ENCODE results near the gene KDM4C.

KDM4C gene

DNA sequence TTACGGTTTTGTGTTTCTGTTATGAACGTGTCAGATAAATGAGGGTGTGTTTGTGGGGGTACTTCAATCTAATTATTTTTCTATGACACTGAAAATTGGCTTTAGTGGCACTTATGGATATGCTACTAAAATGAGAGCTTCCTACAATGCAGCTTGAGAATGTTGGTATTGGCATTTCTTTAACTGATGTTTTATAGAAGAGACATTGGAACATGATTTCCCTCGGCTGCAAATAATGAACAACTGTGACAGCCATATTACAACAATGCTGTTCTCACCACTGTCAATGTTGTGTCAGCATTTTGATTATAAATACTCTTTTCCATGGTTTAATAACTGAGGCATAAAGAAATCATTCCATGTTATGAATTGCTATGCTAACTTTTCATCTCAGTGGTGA lies 279.4 kb downstream of the KDM4C start:
- no peak for DNase-seq (ENCODE audit: low read depth in 2 of 2)

DNA sequence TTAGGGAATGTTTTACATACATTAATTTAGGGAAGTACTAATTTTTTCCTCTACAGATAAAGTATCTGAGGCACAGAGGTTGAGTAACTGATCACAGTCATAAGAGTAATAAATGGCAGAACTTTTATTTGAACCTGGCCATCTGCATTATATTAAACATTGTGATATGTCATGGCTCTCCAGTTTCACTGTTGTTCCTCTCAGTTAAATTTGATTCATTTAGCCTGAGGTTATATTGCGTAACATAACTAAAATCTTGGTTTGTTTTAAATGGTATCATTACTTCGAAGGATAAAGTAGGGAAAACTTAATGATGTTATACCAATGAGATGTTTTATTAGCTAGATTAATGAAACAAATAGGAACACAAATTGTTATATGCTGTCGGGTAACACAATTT lies 284.4 kb downstream of the KDM4C start:
- DNase-seq (ENCODE audit: low read depth in 2 of 2): no peak

DNA sequence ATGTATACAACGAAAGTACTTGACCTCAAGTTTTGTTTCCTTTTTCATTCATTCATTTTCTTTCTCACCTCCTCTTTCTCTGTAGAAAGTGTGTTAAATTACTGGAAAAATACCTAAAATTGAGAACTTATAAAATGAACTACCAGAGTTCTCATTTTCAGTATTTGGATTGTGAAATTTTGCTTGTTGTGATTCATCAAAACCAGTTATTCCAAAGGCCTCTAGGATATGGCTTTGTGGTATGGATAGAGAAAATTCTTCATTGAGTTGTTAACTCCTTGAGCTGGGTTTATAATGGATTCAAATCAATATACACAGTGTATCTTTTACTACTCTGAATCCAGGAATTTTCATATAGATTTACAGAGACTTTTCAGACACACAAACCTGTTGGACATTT lies 287.6 kb downstream of the KDM4C start:
- no peak for DNase-seq (ENCODE audit: low read depth in 2 of 2)

DNA sequence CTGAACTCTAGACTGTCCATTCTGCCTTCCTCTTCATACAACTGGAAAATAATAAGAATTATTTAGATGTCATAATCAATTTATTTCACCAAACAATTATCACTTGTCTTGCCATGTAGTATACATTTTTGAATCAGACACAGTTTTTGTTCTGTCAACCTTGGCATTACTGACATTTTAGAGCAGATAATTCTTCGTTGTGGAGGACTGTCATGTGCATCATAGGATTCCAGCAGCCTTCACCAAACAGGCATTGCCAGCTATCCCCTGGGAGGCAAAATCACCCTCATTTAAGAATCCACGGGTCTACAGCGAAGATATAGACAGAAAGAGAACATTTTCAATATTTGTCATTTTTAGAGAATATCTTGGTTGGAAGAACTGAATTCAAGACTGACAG lies 293.9 kb downstream of the KDM4C start:
- no peak for DNase-seq (ENCODE audit: low read depth in 2 of 2)

DNA sequence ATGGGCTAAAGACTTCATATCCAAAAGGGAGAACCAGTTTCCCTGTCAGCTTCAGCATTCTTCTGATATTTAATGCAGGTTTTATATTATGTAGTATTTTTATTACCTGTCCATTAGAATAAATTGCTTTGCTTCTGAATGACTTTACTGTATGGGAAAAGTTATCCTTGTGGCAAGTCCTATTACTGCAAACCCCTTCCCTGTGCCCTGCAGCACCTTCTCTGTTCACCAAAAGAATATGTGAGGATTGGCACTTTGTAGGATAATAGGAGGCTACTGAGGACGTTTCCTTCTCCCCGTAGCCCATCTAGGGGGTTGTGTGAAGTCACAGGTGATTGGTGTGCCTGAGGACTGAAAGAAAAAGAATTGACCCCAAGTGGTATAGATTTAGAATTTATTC lies 296.1 kb downstream of the KDM4C start:
- no peak for DNase-seq (ENCODE audit: low read depth in 2 of 2)

DNA sequence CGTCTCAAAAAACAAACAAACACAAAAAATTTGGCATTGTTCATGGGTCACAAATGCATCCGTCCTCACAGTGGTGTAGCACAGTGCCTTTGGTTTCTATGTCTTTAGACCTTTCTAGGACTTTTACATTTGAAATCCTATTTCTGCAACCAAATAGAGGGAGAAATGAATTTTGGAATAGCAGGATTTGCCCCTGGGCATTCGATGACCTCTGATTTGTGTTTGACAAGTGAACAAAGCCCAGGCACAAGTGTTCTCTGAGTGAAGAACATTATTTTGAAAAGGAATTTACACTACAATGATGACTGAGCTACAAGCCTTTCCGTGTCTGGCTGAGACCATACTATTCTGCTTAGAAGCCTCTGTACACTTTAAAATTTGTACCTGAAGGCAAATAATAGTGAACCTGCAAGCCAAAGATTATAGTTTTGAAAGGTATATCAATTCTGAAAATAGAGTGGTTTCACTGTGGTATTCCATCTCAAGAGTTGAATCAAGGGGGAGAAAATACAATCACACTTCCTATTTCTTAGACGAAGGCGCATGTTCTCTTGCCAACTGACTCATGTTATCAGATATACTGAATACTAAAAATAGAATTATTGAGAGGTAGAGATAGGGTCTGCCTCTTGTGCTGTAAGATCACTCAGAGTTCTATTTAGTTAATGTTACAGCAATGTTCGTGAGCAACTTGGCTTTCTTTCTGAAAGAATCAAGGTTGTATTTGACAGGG lies 297.6 kb downstream of the KDM4C start:
- DNase-seq (ENCODE audit: low read depth in 2 of 2): no peak

DNA sequence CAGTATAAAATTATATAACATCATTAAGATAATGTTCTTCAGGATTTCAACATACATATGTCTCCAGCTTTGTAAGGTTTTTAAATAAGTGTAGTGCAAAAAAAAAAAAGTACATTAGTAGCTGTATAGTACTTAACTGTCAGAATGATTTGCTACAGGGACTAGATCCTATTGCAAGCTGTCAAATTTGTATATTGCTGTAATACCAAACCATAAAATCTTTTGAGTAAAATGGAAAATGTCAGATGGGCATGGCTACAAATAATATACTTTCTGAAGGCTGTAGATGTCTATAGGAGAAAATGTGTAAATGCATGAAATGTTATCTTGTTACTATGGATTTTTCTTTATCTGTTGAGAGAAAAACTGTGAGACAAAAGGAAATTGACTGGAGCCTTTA lies 298.5 kb downstream of the KDM4C start:
- no peak for DNase-seq (ENCODE audit: low read depth in 2 of 2)

DNA sequence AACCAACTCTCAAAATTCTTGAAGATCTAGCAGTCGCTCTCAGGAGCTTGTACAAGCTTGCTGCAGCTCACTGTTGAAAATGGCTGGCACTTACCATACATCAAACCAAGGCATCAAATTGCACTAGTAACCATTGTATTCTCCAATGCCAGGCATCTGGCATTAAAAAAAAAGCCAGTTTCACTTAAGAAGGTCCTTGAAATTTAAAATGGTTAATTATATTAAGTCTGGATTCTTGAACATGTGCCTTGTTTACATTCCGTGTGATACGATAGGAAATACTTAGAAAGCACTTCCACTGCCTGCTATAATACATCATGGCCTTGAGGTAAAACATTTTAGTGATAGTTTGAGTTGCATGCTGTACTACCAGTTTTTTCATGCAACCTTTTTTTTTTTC lies 300.7 kb downstream of the KDM4C start:
- DNase-seq (ENCODE audit: low read depth in 2 of 2): no peak

DNA sequence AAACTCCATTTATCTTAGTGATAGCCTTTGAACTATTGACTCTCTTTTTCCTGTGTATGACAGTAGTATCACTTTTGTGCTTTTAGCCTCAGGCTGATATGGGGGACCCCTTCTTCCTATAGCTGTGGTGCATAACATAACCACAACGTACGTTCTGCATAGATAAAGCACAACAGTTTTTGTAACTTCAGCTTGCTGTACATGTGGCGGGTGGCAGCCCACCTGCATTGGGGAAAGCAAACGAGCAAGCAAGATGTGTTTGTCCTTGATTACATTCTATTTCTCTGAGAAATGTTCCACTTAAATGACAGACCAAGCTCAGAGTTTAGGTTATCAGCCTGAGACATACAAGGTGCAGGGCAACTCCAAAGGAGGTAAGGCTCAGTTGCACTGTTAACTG lies 309.4 kb downstream of the KDM4C start:
- DNase-seq (ENCODE audit: low read depth in 2 of 2): no peak

DNA sequence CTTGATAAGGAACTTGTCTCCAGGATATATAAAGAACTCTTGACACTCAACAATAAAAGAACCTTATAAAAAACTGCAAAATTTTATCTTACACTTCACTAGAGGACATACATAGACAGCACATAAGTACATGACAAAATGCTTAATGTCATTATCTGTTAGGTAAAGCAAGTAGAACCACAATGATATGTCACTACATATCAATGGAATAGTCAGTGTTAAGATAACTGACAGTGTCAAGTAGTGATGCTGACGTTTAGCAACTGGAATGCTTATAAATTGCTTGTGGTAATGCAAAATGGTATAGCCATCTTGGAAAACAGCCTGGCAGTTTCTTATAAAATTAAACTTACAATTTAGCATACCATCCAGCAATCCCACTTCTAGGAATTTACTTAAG lies 314.1 kb downstream of the KDM4C start:
- DNase-seq (ENCODE audit: low read depth in 2 of 2): no peak

DNA sequence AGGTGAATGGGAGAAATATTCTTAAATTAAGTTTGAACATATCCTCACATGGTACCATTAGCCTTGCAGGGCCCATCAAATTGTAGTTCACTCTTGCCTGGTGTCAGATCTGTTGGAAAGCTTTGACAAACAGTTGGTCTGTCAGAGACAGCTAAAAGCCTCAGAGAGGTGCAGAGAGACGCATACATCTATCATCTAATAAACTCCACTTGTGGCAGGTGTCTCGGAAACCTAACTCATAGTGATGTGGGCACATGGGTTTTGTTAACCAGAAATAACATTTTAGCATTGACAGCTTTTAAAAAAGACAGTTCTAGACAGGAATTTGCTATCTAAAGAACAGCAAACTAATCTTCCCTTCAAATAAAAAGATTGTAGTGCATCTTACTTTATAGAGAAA lies 315.9 kb downstream of the KDM4C start:
- no peak for DNase-seq (ENCODE audit: low read depth in 2 of 2)

DNA sequence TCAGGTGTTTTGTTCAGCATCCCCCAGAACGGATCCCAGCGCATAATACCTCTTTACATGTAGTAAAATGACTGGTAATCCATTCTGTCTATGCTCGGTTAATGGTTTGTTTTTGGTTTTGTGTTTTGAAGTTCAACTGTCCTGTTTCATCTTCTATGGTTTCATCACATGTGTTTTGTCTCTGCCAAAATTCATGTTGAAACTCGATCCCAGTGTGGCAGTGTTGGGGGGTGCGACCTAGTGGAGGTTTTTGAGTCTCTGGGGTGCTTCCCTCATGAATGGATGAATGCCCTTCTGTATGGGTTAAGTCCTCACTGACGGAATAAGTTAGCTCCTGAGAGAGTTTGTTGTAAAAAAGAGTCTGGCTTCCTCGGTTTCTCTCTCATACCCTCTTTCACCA lies 317.4 kb downstream of the KDM4C start:
- DNase-seq (ENCODE audit: low read depth in 2 of 2): no peak

DNA sequence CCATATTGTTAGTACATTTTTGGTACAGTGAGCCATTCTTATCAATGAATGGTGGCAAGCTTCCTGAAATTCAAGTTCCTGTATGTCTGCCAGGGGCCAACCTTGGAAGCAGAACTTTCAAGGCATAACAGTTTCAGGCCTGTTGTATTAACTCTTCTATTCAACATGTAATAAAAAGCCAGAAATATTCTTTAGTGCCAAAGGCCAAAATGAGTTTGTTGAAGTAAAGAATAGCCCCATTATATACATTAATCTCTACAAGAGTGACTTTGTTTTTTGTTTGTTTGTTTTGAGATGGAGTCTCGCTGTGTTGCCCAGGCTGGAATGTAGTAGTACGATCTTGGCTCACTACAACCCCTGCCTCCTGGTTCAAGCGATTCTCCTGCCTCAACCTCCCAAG lies 321.3 kb downstream of the KDM4C start:
- no peak for DNase-seq (ENCODE audit: low read depth in 2 of 2)

DNA sequence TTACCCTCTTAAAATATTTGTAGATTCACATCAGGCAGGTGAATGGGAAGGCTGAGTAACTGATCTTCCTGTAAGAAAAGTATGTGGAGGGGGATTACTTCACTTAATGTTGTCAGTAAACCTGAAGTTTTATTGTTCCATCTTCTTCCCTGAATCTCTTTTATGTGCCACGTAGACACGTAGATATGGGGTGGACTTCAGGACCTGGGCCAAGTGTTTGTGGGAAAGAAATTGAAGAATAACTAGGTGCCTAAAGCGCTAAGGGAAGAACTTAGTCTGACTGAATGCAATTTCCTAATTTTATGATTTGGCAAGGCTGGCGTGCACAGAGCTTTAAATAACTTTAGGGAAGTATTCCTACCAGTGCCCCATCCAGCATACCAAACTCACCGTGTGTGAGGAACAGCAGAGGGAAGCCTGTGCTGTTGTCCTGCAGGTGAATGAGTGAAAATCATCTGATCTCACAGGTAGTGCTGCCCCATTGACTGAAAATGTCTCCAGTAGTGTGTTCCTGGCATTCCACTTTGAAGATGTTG lies 323.4 kb downstream of the KDM4C start:
- DNase-seq (ENCODE audit: low read depth in 2 of 2): no peak

DNA sequence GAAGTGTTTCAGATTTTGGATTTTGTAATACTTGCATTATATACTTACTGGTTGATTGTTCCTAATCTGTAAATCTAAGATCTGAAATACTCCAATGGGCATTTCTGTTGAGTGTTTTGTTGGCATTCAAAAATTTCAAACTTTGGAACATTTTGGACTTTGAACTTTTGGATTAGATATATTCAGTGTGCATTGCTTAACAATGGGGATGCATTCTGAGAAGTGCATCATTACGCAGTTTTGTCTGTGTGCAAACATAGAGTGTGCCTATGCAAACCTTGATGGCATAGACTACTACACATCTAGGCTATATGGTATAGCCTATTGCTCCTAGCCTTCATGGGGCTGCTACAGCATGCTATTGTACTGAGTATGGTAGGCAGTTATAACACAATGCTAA lies 325.4 kb downstream of the KDM4C start:
- no peak for DNase-seq (ENCODE audit: low read depth in 2 of 2)

DNA sequence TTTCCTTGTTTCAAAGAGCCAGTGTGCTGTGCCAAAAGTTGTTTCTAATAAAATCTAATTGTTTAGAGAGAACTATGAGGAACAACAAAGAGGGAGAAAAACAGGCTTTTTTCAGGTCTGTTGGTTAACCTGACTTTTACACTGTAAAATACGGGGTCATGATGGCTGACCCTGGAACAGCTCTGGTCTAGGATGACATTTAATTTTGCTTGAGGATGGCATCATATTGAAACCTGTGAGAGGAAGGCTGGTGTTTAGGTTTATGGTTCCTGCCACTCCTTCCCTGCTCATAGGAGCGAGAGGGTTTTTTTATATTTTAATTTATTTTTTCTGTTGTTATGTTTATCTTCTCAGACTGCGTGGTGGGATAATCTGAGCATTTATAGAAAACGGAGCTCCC lies 327.6 kb downstream of the KDM4C start:
- no peak for DNase-seq (ENCODE audit: low read depth in 2 of 2)

DNA sequence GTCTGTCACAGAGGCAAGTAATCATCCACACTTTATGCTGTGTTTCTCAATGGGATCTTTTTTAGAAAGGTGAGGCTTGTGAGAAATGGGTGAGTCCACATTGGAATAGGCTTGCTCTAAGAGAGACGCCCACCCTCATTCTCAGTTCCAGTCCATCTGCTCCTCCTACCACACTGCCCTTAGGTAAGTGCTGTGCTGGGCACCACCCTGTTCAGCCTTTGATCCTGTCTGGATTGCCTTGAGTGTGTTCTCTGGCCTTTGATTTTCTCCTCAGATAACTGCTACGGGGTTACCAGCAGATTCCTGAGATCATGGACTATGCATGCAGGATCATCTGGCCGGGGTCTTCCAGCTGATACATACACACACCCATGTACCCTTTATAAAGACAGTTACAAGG lies 328.6 kb downstream of the KDM4C start:
- DNase-seq (ENCODE audit: low read depth in 2 of 2): no peak

DNA sequence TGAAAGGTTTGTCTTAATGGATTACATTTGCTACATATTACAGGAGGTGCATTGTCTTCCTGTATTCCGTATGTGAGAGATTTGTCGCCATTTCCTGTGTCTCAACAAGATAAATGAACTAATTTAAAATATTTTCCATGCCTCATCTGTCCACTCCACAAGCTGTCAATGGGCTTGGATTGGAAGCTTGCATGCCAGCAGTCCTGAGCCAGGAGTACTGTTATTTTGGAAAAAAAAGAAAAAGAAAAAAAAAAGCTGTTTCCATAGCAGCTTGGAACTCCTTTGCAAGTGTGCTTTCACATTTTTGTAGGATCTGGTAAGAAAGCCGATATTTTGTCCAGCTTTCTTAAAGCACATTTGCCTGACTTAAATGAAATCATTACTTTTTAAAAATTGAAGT lies 330.8 kb downstream of the KDM4C start:
- no peak for DNase-seq (ENCODE audit: low read depth in 2 of 2)

DNA sequence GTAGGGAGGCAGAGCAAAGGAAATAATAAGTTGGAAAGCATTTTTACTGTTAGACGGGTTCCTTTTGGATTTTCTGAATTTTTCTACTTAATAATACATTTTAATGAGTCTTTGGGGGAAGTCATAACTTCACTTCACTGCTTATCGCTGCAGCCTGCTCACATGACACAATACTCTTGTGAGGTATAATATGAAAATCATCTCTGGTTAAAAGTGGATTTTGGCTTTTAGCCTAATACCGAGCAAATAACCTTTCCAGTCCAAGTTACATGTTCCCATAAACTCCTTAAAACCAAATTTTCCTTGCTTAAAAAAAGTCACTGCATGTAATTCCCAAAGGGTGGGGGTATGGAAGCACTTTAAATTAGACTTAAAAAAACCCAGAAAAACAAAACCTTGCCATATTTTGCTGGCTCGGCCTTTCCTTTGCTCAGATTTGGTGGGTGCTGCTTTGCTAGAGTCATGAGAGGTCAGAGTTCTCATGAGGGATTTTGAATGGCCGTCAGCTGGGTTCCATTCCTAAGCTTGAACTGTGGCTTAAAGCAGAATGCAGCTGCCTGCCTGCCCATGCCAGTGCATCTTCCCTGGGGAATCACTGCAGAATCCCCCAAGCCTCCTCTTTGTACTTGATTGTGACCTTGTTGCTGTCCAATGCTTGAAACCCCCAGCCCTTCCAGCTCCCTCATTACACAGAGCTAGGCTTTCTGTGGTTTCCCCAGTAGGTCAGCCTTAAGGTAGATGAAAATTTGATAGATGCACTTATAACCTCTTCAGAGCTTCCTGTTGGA lies 331.8 kb downstream of the KDM4C start:
- no peak for DNase-seq (ENCODE audit: low read depth in 2 of 2)

DNA sequence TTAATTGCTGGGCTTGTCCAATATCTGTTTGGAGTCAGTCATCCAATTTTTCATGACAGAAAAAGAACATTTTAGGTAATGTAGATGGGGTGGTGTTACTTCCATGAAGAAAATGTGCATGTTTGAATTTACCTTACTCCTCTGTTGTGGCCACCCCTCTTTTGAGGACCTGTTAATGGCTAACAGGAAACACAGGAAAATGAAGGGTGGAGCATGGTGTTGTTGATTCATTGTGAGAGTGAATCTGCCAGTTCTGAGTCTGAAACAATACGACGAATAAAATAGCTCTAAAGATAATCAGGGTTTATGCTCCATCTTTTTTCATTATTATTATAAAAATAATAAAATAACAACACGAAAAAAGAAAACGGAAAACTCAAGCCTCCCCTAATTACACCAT lies 335.3 kb downstream of the KDM4C start:
- DNase-seq (ENCODE audit: low read depth in 2 of 2): no peak

DNA sequence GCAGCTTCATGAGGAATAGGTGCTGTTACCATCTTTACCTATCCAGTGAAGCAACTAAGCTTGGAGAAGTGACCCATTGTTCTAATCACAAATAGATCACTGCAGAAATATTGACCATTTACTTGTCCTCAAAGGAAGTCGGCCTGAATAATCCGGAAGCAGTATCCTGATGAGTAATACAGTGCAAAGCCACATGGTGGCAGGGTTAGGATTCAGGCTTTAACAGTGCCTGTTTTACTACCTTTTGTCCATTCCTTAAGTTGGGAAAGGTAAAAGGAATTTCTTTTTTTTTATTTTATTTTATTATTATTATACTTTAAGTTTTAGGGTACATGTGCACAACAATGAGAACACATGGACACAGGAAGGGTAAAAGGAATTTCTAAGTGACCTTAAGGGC lies 336.3 kb downstream of the KDM4C start:
- DNase-seq (ENCODE audit: low read depth in 2 of 2): no peak

DNA sequence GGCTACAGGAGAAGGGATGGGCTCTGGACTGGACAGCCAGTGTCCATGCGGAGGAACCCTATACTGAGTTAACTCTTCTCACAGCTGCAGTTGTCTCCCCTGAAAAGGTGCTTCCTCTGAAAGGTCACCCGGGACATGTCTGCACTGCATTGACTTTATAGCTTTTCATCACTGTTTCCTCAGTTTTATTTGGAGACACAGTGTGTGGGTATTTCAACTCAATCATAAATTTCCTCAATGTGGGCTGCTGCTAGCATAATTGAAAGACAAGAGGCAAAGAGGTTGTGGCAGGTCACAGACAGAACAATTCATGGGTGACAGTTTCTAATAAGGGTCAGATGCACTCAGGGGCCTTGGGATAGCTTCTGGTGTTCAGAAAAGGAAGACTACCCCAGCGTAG lies 336.8 kb downstream of the KDM4C start:
- DNase-seq (ENCODE audit: low read depth in 2 of 2): no peak

DNA sequence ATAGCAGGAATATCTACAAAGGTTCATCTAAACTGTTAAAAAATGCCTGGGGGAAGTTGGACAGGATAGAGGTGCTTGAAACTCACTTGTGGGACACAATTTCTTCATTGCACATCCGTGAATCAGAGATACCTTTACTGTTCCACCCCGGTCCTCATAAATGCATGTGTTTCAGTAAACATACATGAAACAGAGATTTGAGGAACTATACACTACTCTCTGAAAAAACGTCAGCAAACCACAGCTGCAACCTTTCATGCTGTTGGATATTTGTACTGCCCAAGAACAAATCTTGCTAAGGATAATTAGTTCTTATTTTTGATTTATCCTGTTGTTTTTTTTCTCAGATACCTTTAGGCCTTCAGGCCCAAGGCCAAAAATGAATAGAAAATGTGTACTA lies 337.3 kb downstream of the KDM4C start:
- no peak for DNase-seq (ENCODE audit: low read depth in 2 of 2)
